Fibroblast of lung (primary cell): Measurements from ENCODE around the gene CHRM3. TPM values are rescaled to one million over a fixed set of nuclear protein-coding genes. Genes with fewer than 3 reads are reported as not detected.

Experiments
- DNase-seq, 2 donors: peaks; one replicate each; pipeline versions ENCODE4 v3.0.0 to v3.0.0-alpha.2; 2010; ENCODE audit warnings: low read depth in 2 of 2
- H2AFZ ChIP-seq: 2 replicates; pipeline ENCODE4 v1.5.1; 2012; ENCODE audit warnings: low read length, control low read depth, inconsistent platforms
- H3K27ac ChIP-seq: 2 replicates; pipeline ENCODE4 v1.5.1; 2011; ENCODE audit warnings: low read length, control low read depth; ENCODE audit not compliant: insufficient read depth
- H3K27me3 ChIP-seq: 2 replicates; pipeline ENCODE4 v1.5.1; 2011; ENCODE audit warnings: mild to moderate bottlenecking, low read length; ENCODE audit not compliant: control insufficient read depth, insufficient read depth
- H3K36me3 ChIP-seq: 2 replicates; pipeline ENCODE4 v1.5.1; 2011; ENCODE audit warnings: low read length; ENCODE audit not compliant: control insufficient read depth, insufficient read depth
- H3K4me1 ChIP-seq: 2 replicates; pipeline ENCODE4 v1.5.1; 2011; ENCODE audit warnings: low read length; ENCODE audit not compliant: control insufficient read depth, insufficient read depth; ENCODE audit errors: extremely low read depth
- H3K4me2 ChIP-seq: 2 replicates; pipeline ENCODE4 v1.5.1; 2011; ENCODE audit warnings: low read length, control low read depth; ENCODE audit not compliant: insufficient read depth; ENCODE audit errors: extremely low read depth
- H3K4me3 ChIP-seq, 4 experiments: fragments of 200-600 bp in 1 of 4; sonication (generic) in 1 of 4; replicated peaks in 1 of 4; 2 replicates each; pipeline ENCODE4 v1.5.1; 2011 to 2016; ENCODE audit warnings: low read length in 4 of 4, low read depth in 3 of 4, mild to moderate bottlenecking in 3 of 4, control low read depth in 2 of 4, inconsistent platforms in 1 of 4, mixed read lengths in 1 of 4; ENCODE audit not compliant: insufficient read depth in 1 of 4; ENCODE audit errors: control extremely low read depth in 1 of 4
- H3K79me2 ChIP-seq: 2 replicates; pipeline ENCODE4 v1.5.1; 2012; ENCODE audit warnings: mild to moderate bottlenecking, low read length, inconsistent platforms; ENCODE audit not compliant: control insufficient read depth, insufficient read depth
- H3K9ac ChIP-seq: 2 replicates; pipeline ENCODE4 v1.5.1; 2011; ENCODE audit warnings: mild to moderate bottlenecking, low read length, control low read depth; ENCODE audit not compliant: insufficient read depth
- H3K9me3 ChIP-seq: 2 replicates; pipeline ENCODE4 v1.5.1; 2012; ENCODE audit warnings: low read depth, low read length; ENCODE audit not compliant: control insufficient read depth, insufficient read depth
- H4K20me1 ChIP-seq: 2 replicates; pipeline ENCODE4 v1.5.1; 2011; ENCODE audit warnings: low read length; ENCODE audit not compliant: control insufficient read depth, insufficient read depth; ENCODE audit errors: extremely low read depth
- CTCF ChIP-seq, 2 donors: IDR thresholded peaks in 1 of 2; conservative IDR thresholded peaks in 1 of 2; 1 replicate in 1 of 2; 2 replicates in 1 of 2; pipeline ENCODE4 v1.5.1; 2011 to 2012; ENCODE audit warnings: low read length in 2 of 2, control low read depth in 1 of 2, inconsistent platforms in 1 of 2, low read depth in 1 of 2, mild to moderate bottlenecking in 1 of 2
- EZH2 ChIP-seq: IDR thresholded peaks from 2 replicates; pipeline ENCODE4 v1.5.1; 2012; ENCODE audit warnings: low read length, control low read depth, mild to moderate bottlenecking; ENCODE audit errors: missing control alignments
- polyA plus RNA-seq, 2 donors: library from polyadenylated mRNA; depleted of rRNA in 1 of 2; stranded (reverse) in 1 of 2; unstranded in 1 of 2; fragments of >200 nt; gene quantifications; 2 replicates each; pipeline ENCODE4 v1.2.1, GENCODE V29; 2011 to 2012; ENCODE audit warnings: missing spikeins in 1 of 2
- total RNA-seq: library from RNA; depleted of rRNA; stranded (reverse); fragments of >200 nt; gene quantifications from 2 replicates; pipeline ENCODE4 v1.2.1, GENCODE V29; 2014

CHRM3 gene
- total and polyA plus RNA-seq, 2 donors (not counting 1 experiment from before 2014, with no cell fraction given): under 0.01 to 0.02 TPM

GRCh38 chr1:239421811-239422210 lies 35.4 kb downstream of the CHRM3 start:
- peak in 1 of 2 donors; percentile 37 for DNase-seq
- no peak overlapping the region for H3K9ac ChIP-seq
- H2AFZ ChIP-seq: no peak overlapping the region
- H3K4me1 ChIP-seq: no peaks in the 10 kb centered on the region
- H4K20me1 ChIP-seq: no peaks in the 10 kb centered on the region
- H3K4me3 ChIP-seq: no peak overlapping the region
- TF ChIP-seq CTCF (conservative IDR thresholded peaks at IDR 0.05 in 1 of 2, IDR thresholded peaks at IDR 0.05 in 1 of 2; ENCODE audit: low read depth in 1 of 2, low read length in 2 of 2) (no peak), EZH2 (no peak)
- no peaks in the 10 kb centered on the region for H3K9me3 ChIP-seq
- no peaks in the 10 kb centered on the region for H3K27me3 ChIP-seq
- H3K4me2 ChIP-seq: no peak overlapping the region
- no peaks in the 10 kb centered on the region for H3K36me3 ChIP-seq
- H3K27ac ChIP-seq: no peak overlapping the region
- H3K79me2 ChIP-seq: no peaks in the 10 kb centered on the region

- Histone ChIP-seq H3K4me1 (no peaks in the 10 kb centered on the region), H3K79me2 (no peaks in the 10 kb centered on the region), H3K27ac (no peak overlapping the region), H4K20me1 (no peaks in the 10 kb centered on the region), H2AFZ (no peak overlapping the region), H3K27me3 (no peaks in the 10 kb centered on the region), H3K4me3 (no peak overlapping the region), H3K4me2 (no peak overlapping the region), H3K36me3 (no peaks in the 10 kb centered on the region), H3K9ac (no peak overlapping the region), H3K9me3 (no peaks in the 10 kb centered on the region)
- DNase-seq: no peak
- TF ChIP-seq CTCF (conservative IDR thresholded peaks at IDR 0.05 in 1 of 2, IDR thresholded peaks at IDR 0.05 in 1 of 2; ENCODE audit: low read depth in 1 of 2, low read length in 2 of 2): no peak
- no peak for TF ChIP-seq EZH2
Observed at GRCh38 chr1:239422818-239423217, 36.5 kb downstream of the CHRM3 start.

- peak in 1 of 2 donors; percentile 23 for DNase-seq
- no peak for TF ChIP-seq CTCF (conservative IDR thresholded peaks at IDR 0.05 in 1 of 2, IDR thresholded peaks at IDR 0.05 in 1 of 2; ENCODE audit: low read depth in 1 of 2, low read length in 2 of 2)
- no peak for TF ChIP-seq EZH2
- no peaks in the 10 kb centered on the region for H3K79me2 ChIP-seq
- H3K36me3 ChIP-seq: no peaks in the 10 kb centered on the region
- H4K20me1 ChIP-seq: no peaks in the 10 kb centered on the region
- H3K4me1 ChIP-seq: no peaks in the 10 kb centered on the region
- H3K27ac ChIP-seq: no peak overlapping the region
- H3K4me2 ChIP-seq: no peak overlapping the region
- H3K4me3 ChIP-seq: no peak overlapping the region
- no peak overlapping the region for H2AFZ ChIP-seq
- no peak overlapping the region for H3K9ac ChIP-seq
- no peaks in the 10 kb centered on the region for H3K9me3 ChIP-seq
- no peaks in the 10 kb centered on the region for H3K27me3 ChIP-seq
Observed at GRCh38 chr1:239426821-239427475, 40.6 kb downstream of the CHRM3 start.
